Activated T-cell treated with anti-CD3 and anti-CD28 coated beads for 48 hours (primary cell): ENCODE results near the gene RAP1GDS1.
A peak's percentile ranks its signal among the peaks of the same experiment; 100 is the strongest.

Source experiments
- DNase-seq: peaks from one replicate; pipeline ENCODE4 v3.0.0-alpha.2; 2020; ENCODE audit warnings: low read depth

RAP1GDS1 gene

DNA sequence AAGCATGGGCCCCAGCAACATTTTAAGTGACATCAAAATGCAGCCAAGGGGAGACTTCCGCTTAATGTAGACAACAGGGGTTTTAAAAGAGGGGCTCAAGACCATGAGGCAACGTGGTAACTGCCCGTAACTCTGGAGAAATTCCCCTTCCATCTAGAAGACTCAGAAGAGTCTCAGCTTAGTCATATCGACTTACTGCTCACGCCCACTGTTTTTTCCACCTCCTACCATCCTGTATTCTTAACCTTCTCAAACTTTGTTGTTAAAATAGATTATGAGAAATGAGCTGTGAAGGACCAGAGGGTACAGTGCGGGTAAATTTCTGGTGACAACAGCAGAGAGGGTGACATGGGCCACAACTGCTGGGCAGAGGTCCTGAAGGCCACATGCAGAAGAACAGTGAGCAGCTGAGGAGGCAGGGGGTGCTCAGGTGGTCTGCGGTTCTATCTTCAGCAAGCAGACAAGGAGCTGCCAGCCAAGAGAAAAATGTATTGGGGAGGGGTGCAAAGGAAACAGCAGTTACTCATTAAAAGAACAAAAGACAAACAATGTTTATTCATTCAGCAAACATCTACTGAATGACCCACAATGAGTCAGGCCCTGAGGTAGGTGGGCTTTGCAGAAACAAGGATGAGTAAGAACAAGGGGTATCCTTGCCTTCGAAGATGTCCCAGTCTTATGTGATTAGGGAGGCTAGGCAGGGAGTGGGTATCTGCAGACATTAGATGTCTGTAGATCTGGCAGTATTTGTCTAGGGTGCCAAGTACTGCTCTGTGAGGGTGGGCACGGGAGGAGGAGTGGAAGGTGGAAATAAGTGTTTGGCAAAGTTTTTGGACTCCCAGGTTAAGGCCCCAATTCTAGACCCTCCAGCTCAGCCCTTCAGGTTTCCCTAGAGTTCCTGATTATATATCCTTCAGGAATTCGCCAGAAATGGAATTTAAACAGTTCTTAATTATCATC lies 221.9 kb downstream of the RAP1GDS1 start:
- DNase-seq = peak; percentile 25

DNA sequence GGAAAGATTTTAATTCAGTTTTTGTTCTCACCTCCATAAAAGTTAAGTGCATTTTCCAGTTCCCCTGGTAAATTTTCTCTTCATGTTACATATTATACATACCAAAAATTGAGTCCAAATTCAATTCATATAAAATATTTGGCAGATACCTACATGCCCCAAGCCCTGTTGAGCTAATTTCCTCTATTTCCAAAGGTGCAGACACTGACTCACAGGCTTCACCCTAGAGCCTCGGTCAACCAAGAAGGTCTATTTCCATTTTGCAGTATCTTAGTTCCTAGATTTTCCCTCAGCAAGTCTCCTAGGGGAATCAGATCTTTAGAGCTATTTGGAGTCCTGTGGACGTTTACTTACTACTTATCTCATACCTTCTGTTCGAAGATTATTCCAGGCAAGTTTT lies 222.8 kb downstream of the RAP1GDS1 start:
- DNase-seq = no peak

GRCh38 chr4:98485816-98486345 lies 224.7 kb downstream of the RAP1GDS1 start:
- no peak for DNase-seq

DNA sequence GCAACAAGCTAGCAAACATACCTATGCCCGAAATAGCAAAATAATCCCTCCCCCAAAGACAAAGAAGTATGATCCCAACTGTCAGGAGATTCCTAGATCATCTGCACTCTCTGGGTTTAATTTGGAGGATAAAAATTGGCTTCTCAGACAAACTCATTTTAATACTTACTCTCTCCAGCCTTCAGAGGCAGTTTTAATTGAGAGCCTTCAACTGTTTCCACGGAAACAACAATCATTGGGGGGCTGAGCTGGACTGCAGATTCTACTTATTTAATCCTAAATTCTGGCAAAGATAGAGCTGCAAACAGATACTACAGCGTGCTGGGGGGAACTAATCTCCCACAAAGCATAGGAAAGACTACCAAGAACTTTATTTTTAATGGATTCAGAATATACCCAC lies 229.1 kb downstream of the RAP1GDS1 start:
- no peak for DNase-seq

- DNase-seq = no peak
These were observed 230.8 kb downstream of the RAP1GDS1 start for GRCh38 chr4:98491899-98492559.

DNA sequence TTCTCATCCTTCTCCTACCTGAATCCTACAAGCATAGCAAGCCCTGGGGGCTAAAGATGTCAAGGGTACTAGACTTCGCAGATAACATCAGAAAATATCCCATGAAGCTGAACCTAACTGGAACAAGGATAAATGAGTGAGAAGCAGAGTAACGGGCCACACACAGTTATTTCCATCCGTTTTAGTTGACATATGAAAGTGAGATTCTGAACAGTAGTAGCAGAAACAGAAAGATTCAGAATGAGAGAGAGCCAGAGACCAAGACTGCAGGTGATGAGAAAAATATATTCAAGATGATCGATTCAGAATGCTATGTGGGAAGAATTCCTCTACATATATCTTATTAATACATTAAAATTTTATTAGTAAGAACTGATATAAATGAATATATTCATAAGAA lies 232.1 kb downstream of the RAP1GDS1 start:
- DNase-seq = no peak
